ENCODE data around the gene SPAG4. TPM values are rescaled to one million over a fixed set of nuclear protein-coding genes. Genes with fewer than 3 reads are reported as not detected.
A peak's percentile ranks its signal among the peaks of the same experiment; 100 is the strongest.

The SPAG4 gene
- total and polyA plus RNA-seq, 8 donors, result 1.5 to 3.5 (median 2.2) TPM

DNA sequence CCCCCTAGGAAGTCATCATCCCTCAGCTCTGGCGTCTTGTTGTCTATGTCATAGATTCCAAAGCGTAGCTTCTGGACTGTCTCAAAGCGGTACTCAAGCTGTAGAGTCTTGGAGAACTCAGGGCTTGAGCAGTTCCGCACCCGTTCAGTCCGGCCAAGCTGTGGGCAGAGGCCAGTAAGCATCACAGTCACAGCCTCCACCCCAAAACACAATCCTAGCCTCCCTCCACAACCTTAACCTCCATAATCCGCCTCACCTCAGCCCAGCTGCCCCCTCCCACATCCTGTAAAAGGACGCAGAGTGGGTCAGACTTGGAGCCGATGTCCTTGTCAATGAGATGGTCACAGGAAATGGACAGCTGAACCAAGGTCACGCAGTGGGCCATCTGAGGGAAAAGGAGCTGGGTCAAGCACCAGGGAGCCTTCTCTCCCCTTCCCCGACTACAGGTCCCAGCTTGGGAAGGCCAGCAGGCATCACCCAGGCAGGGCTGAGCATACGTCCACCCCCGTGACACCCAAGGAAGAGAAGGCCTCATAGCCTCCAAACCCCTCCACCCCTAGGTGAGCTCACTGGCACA, 17.0 kb downstream of the SPAG4 start:
- DNase-seq (no peak), ATAC-seq (no peak)
- Histone ChIP-seq H3K36me3 (peaks cover 0 to 54% of the 10 kb centered on the region in 2 donors), H3K9me3 (no peaks in the 10 kb centered on the region), H3K4me3 (no peak overlapping the region), H3K27ac (no peak overlapping the region), H3K27me3 (no peaks in the 10 kb centered on the region), H3K4me1 (peaks cover 0 to 25% of the 10 kb centered on the region in 2 donors)
- TF ChIP-seq, protein P1, sequence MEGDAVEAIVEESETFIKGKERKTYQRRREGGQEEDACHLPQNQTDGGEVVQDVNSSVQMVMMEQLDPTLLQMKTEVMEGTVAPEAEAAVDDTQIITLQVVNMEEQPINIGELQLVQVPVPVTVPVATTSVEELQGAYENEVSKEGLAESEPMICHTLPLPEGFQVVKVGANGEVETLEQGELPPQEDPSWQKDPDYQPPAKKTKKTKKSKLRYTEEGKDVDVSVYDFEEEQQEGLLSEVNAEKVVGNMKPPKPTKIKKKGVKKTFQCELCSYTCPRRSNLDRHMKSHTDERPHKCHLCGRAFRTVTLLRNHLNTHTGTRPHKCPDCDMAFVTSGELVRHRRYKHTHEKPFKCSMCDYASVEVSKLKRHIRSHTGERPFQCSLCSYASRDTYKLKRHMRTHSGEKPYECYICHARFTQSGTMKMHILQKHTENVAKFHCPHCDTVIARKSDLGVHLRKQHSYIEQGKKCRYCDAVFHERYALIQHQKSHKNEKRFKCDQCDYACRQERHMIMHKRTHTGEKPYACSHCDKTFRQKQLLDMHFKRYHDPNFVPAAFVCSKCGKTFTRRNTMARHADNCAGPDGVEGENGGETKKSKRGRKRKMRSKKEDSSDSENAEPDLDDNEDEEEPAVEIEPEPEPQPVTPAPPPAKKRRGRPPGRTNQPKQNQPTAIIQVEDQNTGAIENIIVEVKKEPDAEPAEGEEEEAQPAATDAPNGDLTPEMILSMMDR (IDR thresholded peaks at IDR 0.05), result no peak
- intact Hi-C loops (cut with DNase I), result no loop called here

DNA sequence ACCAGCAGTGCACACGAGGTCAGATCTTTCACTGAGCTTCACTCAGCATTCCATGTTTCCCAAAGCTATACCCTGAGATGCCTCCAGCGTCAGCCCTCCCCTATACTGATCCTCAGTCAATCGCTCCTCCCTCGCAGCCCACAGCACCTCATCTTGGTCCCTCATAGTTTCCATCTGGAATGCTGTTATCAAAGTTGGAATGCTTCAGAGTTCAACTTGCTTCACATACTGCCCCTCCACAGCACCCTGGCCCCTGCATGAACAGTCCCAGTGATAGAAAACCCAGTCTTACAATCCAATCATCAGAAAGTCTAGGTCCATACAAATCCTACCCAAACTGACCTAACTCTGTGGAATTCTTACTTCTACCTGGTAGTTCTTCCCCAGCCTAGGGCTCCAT, 20.0 kb downstream of the SPAG4 start:
- Histone ChIP-seq H3K27ac (no peak overlapping the region), H3K4me3 (no peak overlapping the region), H3K27me3 (no peaks in the 10 kb centered on the region), H3K9me3 (no peaks in the 10 kb centered on the region), H3K4me1 (peaks cover 0 to 11% of the 10 kb centered on the region in 2 donors), H3K36me3 (peaks cover 0 to 23% of the 10 kb centered on the region in 2 donors)
- ATAC-seq (no peak), DNase-seq (peak in 1 of 4 donors; percentile 58)
- TF ChIP-seq, protein P1 (IDR thresholded peaks at IDR 0.05), result no peak
- intact Hi-C loops (cut with DNase I), result no loop called here

DNA sequence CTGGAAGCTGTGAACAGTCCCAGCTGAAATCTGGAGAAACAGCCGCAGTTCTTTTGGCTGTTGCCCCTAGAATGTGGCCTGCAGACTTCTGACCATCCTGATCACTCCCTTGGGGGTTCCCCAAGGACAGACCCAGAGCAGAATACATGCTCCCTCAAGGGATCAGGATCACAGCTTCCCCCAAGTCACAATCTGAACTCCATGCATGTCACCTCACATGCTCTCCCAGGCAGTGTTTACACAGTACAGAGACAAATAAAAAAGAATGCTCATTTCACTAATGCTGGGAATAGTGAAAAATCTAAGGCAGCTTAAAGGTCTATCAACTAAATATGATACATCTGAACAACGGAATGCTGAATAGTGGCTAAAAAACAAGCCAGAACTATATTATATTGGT, 20.5 kb downstream of the SPAG4 start:
- Histone ChIP-seq H3K9me3 (no peaks in the 10 kb centered on the region), H3K27me3 (no peaks in the 10 kb centered on the region), H3K4me3 (no peak overlapping the region), H3K36me3 (peaks cover 0 to 19% of the 10 kb centered on the region in 2 donors), H3K4me1 (peaks cover 0 to 11% of the 10 kb centered on the region in 2 donors), H3K27ac (no peak overlapping the region)
- intact Hi-C loops (cut with DNase I), result no loop called here
- TF ChIP-seq, protein P1 (IDR thresholded peaks at IDR 0.05), result no peak
- DNase-seq, result peak in 1 of 4 donors; percentile 5
- ATAC-seq, result no peak

GRCh38 chr20:35637276-35637675, 21.6 kb downstream of the SPAG4 start:
- DNase-seq (no peak), ATAC-seq (no peak)
- TF ChIP-seq, protein P1 (IDR thresholded peaks at IDR 0.05), result no peak
- Histone ChIP-seq H3K9me3 (no peaks in the 10 kb centered on the region), H3K27ac (no peak overlapping the region), H3K27me3 (no peaks in the 10 kb centered on the region), H3K4me1 (peaks cover 0 to 17% of the 10 kb centered on the region in 2 donors), H3K4me3 (no peak overlapping the region), H3K36me3 (peaks cover 0 to 7% of the 10 kb centered on the region in 2 donors)
- intact Hi-C loops (cut with DNase I), result no loop called here

- no peak for ATAC-seq
- H3K27me3 ChIP-seq, result no peaks in the 10 kb centered on the region
- no peaks in the 10 kb centered on the region for H3K36me3 ChIP-seq
- TF ChIP-seq, protein P1 (IDR thresholded peaks at IDR 0.05), result no peak
- intact Hi-C loops (cut with DNase I), result no loop called here
- no peak overlapping the region for H3K27ac ChIP-seq
- H3K4me3 ChIP-seq, result no peak overlapping the region
- no peak for DNase-seq
- H3K4me1 ChIP-seq, result peaks cover 0 to 17% of the 10 kb centered on the region in 2 donors
- no peaks in the 10 kb centered on the region for H3K9me3 ChIP-seq
Observed at GRCh38 chr20:35638751-35639150, 23.1 kb downstream of the SPAG4 start.

Measured in left lung (tissue), 10 donors.